A673 (cell line): ENCODE results near the gene TCAIM. TPM values are rescaled to one million over a fixed set of nuclear protein-coding genes. Genes with fewer than 3 reads are reported as not detected.

Experiments used
- BruUV-seq: library from RNA; stranded (reverse); fragments of 400-500 nt; replicated peaks from 2 replicates; lab custom pipeline; 2021; lab: Mats Ljungman, UMichigan
- CTCF ChIA-PET: fragments of 300-600 bp; sonication (Branson Sonifier 250); formaldehyde crosslinking; loops from one replicate; lab custom pipeline; 2022; ENCODE audit warnings: antibody characterized with exemption; lab: Charles Lee
- POLR2A ChIA-PET: fragments of 300-600 bp; sonication (Branson Sonifier 250); formaldehyde crosslinking; loops from one replicate; lab custom pipeline; 2022; ENCODE audit warnings: antibody characterized with exemption; ENCODE audit not compliant: low non-redundant PET; lab: Charles Lee
- DNase-seq: peaks from one replicate; pipeline ENCODE4 v3.0.0-alpha.2; 2015; ENCODE audit warnings: low spot score
- H3K27ac ChIP-seq: fragments of 200-600 bp; sonication (generic); 2 replicates; pipeline ENCODE4 v1.5.1; 2016; ENCODE audit warnings: mixed run types, low read depth, mild to moderate bottlenecking, mixed read lengths, antibody characterized with exemption, low read length; ENCODE audit not compliant: poor library complexity, severe bottlenecking
- H3K27me3 ChIP-seq: fragments of 200-600 bp; sonication (generic); replicated peaks from 2 replicates; pipeline ENCODE4 v1.6.1; 2017; ENCODE audit warnings: mixed run types, low read depth, mild to moderate bottlenecking, mixed read lengths, antibody characterized with exemption, low read length; ENCODE audit not compliant: insufficient read depth, poor library complexity
- H3K36me3 ChIP-seq: fragments of 200-600 bp; sonication (generic); 2 replicates; pipeline ENCODE4 v1.6.1; 2016; ENCODE audit warnings: mixed run types, mild to moderate bottlenecking, mixed read lengths, antibody characterized with exemption, low read length; ENCODE audit not compliant: insufficient read depth, poor library complexity, severe bottlenecking
- H3K4me1 ChIP-seq: fragments of 200-600 bp; sonication (generic); 2 replicates; pipeline ENCODE4 v1.6.1; 2017; ENCODE audit warnings: mixed run types, mild to moderate bottlenecking, mixed read lengths, antibody characterized with exemption, low read length; ENCODE audit not compliant: insufficient read depth, poor library complexity, severe bottlenecking
- H3K4me3 ChIP-seq: fragments of 200-600 bp; sonication (generic); 2 replicates; pipeline ENCODE4 v1.5.1; 2016; ENCODE audit warnings: low read depth, mixed run types, mild to moderate bottlenecking, mixed read lengths, low read length; ENCODE audit not compliant: poor library complexity, severe bottlenecking
- H3K9me3 ChIP-seq: fragments of 200-600 bp; sonication (generic); 2 replicates; pipeline ENCODE4 v1.6.1; 2016; ENCODE audit warnings: mixed run types, low read depth, mild to moderate bottlenecking, mixed read lengths, antibody characterized with exemption, low read length; ENCODE audit not compliant: poor library complexity, severe bottlenecking
- EZH2 ChIP-seq: fragments of 200-600 bp; sonication (generic); IDR thresholded peaks from 2 replicates; pipeline ENCODE4 v1.6.1; 2017; ENCODE audit warnings: borderline replicate concordance, low read depth, mild to moderate bottlenecking, mixed read lengths, antibody characterized with exemption, low read length; ENCODE audit not compliant: poor library complexity, severe bottlenecking
- intact Hi-C: fragments of 100-400 bp; cut with micrococcal nuclease; formaldehyde crosslinking; loops from one replicate; pipeline ENCODE4 v1.10.0; 2022; ENCODE audit not compliant: unreplicated experiment
- total RNA-seq: library from RNA; stranded (reverse); gene quantifications from 2 replicates; pipeline ENCODE4 v1.2.3, GENCODE V29; 2021
- TF ChIP-seq, protein P1 (sequence below): fragments of 300-800, 200-600 bp; sonication (generic); conservative IDR thresholded peaks from 2 replicates; pipeline ENCODE4 v1.5.1; 2017; ENCODE audit warnings: low read depth, mild to moderate bottlenecking, antibody characterized with exemption, low read length, moderate library complexity, mixed read lengths

The TCAIM gene
- total RNA-seq, 1 experiment from 2014 or later: 21.7 TPM

DNA sequence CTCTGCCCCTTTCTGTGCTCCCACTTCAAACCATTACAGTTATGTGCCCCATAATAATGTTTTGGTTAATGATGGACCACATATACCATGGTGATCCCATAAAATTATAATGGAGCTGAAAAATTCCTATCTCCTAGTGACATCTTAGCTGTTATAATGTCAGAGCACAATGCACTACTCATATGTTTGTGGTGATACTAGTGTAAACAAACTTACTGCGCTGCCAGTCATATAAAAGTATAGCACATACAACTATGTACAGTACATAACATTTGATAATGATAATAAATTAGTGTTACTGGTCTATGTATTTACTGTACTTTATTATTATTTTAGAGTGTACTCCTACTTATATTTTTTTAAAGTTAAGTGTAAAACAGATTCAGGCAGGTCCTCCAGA is 45.6 kb upstream of the TCAIM start:
- Histone ChIP-seq H3K36me3 (no peaks in the 10 kb centered on the region), H3K27ac (no peak overlapping the region), H3K9me3 (no peaks in the 10 kb centered on the region), H3K4me1 (no peaks in the 10 kb centered on the region), H3K4me3 (no peak overlapping the region), H3K27me3 (no peaks in the 10 kb centered on the region)
- CTCF ChIA-PET: no interaction called here
- POLR2A ChIA-PET: no interaction called here
- TF ChIP-seq EZH2: no peak
- TF ChIP-seq, protein P1, sequence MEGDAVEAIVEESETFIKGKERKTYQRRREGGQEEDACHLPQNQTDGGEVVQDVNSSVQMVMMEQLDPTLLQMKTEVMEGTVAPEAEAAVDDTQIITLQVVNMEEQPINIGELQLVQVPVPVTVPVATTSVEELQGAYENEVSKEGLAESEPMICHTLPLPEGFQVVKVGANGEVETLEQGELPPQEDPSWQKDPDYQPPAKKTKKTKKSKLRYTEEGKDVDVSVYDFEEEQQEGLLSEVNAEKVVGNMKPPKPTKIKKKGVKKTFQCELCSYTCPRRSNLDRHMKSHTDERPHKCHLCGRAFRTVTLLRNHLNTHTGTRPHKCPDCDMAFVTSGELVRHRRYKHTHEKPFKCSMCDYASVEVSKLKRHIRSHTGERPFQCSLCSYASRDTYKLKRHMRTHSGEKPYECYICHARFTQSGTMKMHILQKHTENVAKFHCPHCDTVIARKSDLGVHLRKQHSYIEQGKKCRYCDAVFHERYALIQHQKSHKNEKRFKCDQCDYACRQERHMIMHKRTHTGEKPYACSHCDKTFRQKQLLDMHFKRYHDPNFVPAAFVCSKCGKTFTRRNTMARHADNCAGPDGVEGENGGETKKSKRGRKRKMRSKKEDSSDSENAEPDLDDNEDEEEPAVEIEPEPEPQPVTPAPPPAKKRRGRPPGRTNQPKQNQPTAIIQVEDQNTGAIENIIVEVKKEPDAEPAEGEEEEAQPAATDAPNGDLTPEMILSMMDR: no peak
- no peak for DNase-seq
- no TSS peak for BruUV-seq
- intact Hi-C loops: no loop called here

DNA sequence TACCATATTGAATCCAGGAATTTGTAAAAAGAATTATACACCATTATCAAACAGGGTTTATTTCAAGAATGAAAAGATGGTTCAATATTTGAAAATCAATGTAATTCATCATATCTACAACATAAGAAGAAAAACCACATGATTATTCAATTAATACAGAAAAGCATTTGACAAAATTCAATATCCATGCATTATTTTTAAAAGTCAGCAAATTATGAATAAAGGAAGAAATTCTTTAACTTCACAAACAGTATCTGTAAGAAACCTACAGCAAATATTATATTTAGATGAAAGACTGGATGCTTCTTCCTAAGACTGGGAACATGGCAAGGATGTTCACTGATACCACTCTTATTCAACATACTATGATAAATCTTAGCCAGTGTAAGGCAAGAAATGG is 41.3 kb upstream of the TCAIM start:
- H3K27ac ChIP-seq: no peak overlapping the region
- no peaks in the 10 kb centered on the region for H3K27me3 ChIP-seq
- intact Hi-C loops: no loop called here
- CTCF ChIA-PET: no interaction called here
- no TSS peak for BruUV-seq
- H3K36me3 ChIP-seq: no peaks in the 10 kb centered on the region
- POLR2A ChIA-PET: interaction anchor here (0.7 kb wide), 1 partner anchor 379 kb away, joined by 3 read pairs; no protein-coding TSS in a partner anchor
- no peak for DNase-seq
- TF ChIP-seq, protein P1: no peak
- no peak for TF ChIP-seq EZH2
- no peak overlapping the region for H3K4me3 ChIP-seq
- H3K9me3 ChIP-seq: no peaks in the 10 kb centered on the region
- no peaks in the 10 kb centered on the region for H3K4me1 ChIP-seq

- BruUV-seq: no TSS peak
Measured at GRCh38 chr3:44301746-44302145, 36.8 kb upstream of the TCAIM start.

More at GRCh38 chr3:44301746-44302145, 36.8 kb upstream of the TCAIM start:
- Histone ChIP-seq H3K36me3 (no peaks in the 10 kb centered on the region), H3K9me3 (no peaks in the 10 kb centered on the region), H3K27ac (no peak overlapping the region), H3K4me1 (no peaks in the 10 kb centered on the region), H3K27me3 (no peaks in the 10 kb centered on the region), H3K4me3 (no peak overlapping the region)
- ChIA-PET POLR2A (no interaction called here), CTCF (no interaction called here)
- TF ChIP-seq EZH2: no peak
- TF ChIP-seq, protein P1: no peak
- no peak for DNase-seq
- intact Hi-C loops: no loop called here
